Fibroblast of lung (primary cell): Measurements from ENCODE around the gene AMBRA1.

ENCODE experiments used
- EZH2 ChIP-seq: IDR thresholded peaks from 2 replicates; pipeline ENCODE4 v1.5.1; 2012; ENCODE audit warnings: low read length, control low read depth, mild to moderate bottlenecking; ENCODE audit errors: missing control alignments
- TF ChIP-seq, protein P1 (sequence below), 2 donors: IDR thresholded peaks in 1 of 2; conservative IDR thresholded peaks in 1 of 2; 1 replicate in 1 of 2; 2 replicates in 1 of 2; pipeline ENCODE4 v1.5.1; 2011 to 2012; ENCODE audit warnings: low read length in 2 of 2, control low read depth in 1 of 2, inconsistent platforms in 1 of 2, low read depth in 1 of 2, mild to moderate bottlenecking in 1 of 2

DNA sequence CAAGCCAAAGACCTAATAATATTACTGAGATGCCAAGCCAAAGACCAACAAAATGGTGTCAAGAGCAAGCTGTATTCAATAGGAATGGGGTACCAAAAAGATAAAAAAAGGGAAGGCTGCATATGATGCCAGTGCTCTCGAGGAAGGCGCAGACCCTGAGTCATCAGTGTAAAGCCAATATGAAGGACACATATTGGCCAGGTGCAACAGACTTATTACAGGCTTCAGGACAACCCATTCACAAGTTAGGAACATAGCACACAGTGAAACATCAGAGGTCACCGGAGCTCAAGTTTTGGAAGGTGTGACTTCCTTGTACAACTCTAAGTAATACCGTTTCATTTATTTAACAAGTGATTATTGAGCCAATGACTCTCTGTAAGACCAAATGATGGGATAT, 58.1 kb downstream of the AMBRA1 start:
- TF ChIP-seq, protein P1, sequence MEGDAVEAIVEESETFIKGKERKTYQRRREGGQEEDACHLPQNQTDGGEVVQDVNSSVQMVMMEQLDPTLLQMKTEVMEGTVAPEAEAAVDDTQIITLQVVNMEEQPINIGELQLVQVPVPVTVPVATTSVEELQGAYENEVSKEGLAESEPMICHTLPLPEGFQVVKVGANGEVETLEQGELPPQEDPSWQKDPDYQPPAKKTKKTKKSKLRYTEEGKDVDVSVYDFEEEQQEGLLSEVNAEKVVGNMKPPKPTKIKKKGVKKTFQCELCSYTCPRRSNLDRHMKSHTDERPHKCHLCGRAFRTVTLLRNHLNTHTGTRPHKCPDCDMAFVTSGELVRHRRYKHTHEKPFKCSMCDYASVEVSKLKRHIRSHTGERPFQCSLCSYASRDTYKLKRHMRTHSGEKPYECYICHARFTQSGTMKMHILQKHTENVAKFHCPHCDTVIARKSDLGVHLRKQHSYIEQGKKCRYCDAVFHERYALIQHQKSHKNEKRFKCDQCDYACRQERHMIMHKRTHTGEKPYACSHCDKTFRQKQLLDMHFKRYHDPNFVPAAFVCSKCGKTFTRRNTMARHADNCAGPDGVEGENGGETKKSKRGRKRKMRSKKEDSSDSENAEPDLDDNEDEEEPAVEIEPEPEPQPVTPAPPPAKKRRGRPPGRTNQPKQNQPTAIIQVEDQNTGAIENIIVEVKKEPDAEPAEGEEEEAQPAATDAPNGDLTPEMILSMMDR (conservative IDR thresholded peaks at IDR 0.05 in 1 of 2, IDR thresholded peaks at IDR 0.05 in 1 of 2; ENCODE audit: low read depth in 1 of 2, low read length in 2 of 2): no peak
- TF ChIP-seq EZH2: no peak
